HL-60/S4 treated with retinoic acid at 250 ng/mL for 4 days and 3 days (cell line): Measurements from ENCODE around the gene EPHB3.

Source experiments
- in situ Hi-C: fragments of 300-500 bp; cut with MboI; formaldehyde crosslinking; loops from 2 replicates; pipeline ENCODE4 v1.7.0; 2022; ENCODE audit warnings: low sequenced_read_pairs

Gene EPHB3

GRCh38 chr3:184561913-184562877, 610 bp downstream of the EPHB3 start:
- in situ Hi-C loops = no loop called here

DNA sequence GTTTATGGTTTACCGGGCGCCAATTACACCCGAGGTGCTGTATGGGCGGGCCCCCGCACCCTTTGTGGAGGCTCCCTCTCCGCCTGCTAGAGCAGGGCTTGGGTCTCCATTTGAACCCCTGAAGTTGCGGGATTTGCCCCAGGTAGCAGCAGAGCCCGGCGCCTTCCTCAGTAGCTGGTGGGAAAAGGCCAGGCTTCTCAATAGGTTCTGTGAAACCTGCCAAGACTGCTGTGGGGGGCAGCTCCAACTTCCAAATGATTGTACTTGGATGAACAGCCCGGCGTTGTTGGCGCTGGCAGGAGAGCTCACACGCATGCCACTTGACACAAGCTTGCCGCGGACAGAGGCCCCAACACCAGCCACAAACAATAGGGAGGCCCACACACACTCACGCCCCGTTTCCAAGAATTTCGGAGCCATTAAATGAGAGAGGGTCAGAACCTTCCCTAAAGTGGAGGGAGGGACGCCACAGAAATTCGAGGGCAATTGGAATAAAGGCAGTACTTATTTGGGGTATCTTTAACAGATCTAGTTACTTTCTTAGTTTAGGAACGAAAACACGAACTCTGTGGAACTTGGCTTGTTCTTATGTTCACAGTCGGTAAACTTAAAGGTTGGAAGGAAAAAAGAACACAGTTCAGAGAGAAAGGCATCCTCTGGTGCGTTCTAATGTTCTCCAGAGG, 1.4 kb downstream of the EPHB3 start:
- in situ Hi-C loops = no loop called here

DNA sequence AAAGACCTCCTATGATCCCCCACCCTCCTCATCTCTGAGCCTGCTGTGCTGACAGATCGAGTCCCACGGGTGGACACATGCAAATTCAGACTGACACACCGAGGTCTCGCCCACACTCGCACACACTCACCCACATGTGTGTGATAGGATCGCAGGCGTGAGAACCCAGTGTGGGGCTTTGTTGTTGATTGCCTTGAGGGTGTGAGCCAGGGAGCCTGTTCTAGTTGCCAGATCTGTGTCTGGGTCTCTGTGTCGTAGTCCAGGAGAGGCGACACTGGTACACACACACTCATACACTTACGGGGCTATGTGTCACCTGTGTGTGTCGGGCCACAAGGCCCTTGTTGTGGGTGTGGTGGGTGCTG, 2.0 kb downstream of the EPHB3 start:
- in situ Hi-C loops = no loop called here

- in situ Hi-C loops = no loop called here
Measured at GRCh38 chr3:184563941-184564684, 2.5 kb downstream of the EPHB3 start.

DNA sequence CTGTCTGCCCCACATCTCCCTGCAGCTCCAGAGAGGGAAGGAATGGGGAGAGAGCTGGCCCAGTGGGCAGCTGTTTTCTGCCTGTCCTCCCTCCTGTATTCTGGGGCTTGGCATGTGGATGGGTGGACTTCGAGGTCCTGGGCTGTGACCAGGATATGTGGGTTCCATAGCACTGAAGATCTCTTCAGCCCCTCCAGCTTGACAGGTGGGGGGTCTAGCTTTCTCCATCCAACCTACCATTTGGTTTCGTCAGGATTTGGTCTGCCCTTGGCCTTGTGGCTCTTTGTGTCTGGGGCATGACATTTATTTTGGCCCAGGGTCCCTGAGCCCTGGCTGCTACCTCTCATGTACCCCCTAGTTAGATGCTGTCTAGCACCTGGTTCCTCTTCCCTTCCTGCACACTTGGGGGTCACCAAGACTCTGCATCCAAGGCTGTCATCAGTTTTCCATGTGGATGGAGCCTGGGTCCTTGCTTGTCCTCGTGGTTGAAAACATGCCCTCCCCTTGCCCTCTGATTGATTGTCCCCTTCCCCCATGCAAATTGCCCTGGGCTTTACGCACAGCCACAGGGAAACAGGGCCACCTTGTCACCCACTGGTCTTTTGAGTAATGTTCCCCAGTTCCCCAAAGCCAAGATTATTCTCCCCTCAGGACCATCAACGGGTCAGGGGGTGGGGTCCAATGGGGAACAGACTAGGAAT, 3.2 kb downstream of the EPHB3 start:
- in situ Hi-C loops = no loop called here

GRCh38 chr3:184565421-184566211, 4.0 kb downstream of the EPHB3 start:
- in situ Hi-C loops = no loop called here

- in situ Hi-C loops = no loop called here
Measured at GRCh38 chr3:184566441-184567414, 5.1 kb downstream of the EPHB3 start.

DNA sequence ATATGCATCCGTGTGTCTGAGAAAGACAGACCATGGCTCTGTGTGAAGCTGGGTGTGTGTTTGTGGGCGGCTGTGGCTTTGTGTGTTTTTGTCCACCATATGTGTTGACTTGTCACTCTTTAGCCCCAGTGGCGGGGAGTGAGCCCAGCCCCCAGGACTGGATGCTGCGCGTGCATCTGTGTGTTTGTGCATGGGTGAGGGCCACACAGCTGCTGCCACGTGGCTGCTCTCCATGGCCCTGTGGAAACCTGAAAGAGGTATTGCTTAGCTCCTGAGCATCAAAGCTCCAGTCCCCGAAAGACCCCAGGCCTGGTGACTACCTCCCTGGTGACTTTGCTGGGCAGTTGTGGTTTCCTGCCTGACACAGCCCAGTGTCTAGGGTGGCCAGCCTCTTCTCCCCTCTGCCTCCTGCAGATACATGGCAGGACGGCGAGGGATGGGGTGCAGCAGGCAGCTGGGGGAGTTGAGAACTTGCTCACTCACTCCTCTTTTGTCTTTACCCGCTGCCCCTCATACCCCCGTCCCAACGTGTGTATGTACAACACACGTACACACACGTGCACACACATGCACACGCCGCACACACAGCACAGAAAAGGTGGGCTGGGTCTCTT, 6.5 kb downstream of the EPHB3 start:
- in situ Hi-C loops = no loop called here

- in situ Hi-C loops = no loop called here
Measured at GRCh38 chr3:184568560-184568923, 7.0 kb downstream of the EPHB3 start.

- in situ Hi-C loops = no loop called here
Measured at GRCh38 chr3:184568924-184569829, 7.6 kb downstream of the EPHB3 start.

- in situ Hi-C loops = no loop called here
Measured at GRCh38 chr3:184570035-184570434, 8.4 kb downstream of the EPHB3 start.

DNA sequence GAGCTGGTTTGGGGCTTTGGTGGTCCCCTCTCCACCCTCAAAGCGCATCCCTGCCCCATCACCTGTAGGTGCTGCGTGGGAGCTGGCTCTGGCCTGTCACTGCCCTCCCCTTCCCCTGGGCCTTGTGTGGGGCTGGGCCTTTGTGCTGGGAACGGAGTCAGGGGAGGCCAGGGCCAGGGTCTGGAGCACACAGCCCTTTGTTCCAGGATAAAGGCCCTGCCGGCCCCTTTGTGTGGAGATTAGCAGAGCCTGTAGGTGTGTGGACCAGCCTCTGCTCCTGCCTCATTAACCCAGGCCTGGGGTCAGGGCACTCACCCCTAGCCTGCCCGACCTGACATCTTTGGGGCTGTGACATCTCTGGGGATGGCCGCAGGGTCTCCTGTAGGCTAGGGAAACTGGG, 8.9 kb downstream of the EPHB3 start:
- in situ Hi-C loops = no loop called here

- in situ Hi-C loops = no loop called here
Measured at GRCh38 chr3:184571750-184572377, 10.3 kb downstream of the EPHB3 start.

GRCh38 chr3:184572633-184573270, 11.2 kb downstream of the EPHB3 start:
- in situ Hi-C loops = no loop called here

- in situ Hi-C loops = no loop called here
Measured at GRCh38 chr3:184574515-184575417, 13.2 kb downstream of the EPHB3 start.

GRCh38 chr3:184575701-184576100, 14.1 kb downstream of the EPHB3 start:
- in situ Hi-C loops = no loop called here
